Spleen (tissue), 7 donors: Measurements from ENCODE around the gene KDM6A.

Source experiments
- POLR2AphosphoS5 ChIP-seq, 3 donors: sonication (generic); formaldehyde crosslinking; IDR thresholded peaks; one replicate each; pipeline ENCODE4 v1.5.1; 2017; ENCODE audit warnings: antibody characterized with exemption in 3 of 3
- TF ChIP-seq, protein P1 (sequence below), 11 experiments: fragments of 200-600 bp in 7 of 11; fragments of 450-650 bp in 4 of 11; sonication (generic) in 4 of 11; IDR thresholded peaks in 8 of 11; conservative IDR thresholded peaks in 3 of 11; 1 replicate in 7 of 11; 2 replicates in 4 of 11; pipeline versions ENCODE4 v1.4.0 to v1.8.0; 2016 to 2021; ENCODE audit warnings: antibody characterized with exemption in 11 of 11, inconsistent platforms in 4 of 11, mild to moderate bottlenecking in 1 of 11
- donor health status: DM: no; HTN: no; CAD: no; lungs with moderate emphysema.
- donor health status: DM: no; HTN: no; CAD: no.
- donor health status: DM: no; HTN: no; CAD: no.

DNA sequence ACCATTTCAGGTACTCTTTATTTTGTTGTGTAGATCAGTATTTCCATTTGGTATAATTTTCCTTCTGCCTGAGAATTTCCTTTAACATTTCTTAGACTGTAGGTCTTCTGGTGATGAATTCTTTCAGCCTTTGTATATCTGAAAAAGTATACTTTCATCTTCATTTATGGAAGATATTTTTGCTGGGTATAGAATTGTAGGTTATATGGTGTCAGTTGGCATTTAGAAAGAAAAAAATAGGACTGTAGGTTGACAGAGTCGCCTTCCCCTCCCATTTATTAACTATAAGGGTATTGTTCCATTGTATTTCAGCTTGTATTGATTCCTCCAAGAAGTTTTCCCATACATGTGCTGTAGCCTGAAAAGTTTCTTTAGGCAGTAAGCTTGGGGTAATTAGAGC, 71.9 kb downstream of the KDM6A start:
- TF ChIP-seq, protein P1, sequence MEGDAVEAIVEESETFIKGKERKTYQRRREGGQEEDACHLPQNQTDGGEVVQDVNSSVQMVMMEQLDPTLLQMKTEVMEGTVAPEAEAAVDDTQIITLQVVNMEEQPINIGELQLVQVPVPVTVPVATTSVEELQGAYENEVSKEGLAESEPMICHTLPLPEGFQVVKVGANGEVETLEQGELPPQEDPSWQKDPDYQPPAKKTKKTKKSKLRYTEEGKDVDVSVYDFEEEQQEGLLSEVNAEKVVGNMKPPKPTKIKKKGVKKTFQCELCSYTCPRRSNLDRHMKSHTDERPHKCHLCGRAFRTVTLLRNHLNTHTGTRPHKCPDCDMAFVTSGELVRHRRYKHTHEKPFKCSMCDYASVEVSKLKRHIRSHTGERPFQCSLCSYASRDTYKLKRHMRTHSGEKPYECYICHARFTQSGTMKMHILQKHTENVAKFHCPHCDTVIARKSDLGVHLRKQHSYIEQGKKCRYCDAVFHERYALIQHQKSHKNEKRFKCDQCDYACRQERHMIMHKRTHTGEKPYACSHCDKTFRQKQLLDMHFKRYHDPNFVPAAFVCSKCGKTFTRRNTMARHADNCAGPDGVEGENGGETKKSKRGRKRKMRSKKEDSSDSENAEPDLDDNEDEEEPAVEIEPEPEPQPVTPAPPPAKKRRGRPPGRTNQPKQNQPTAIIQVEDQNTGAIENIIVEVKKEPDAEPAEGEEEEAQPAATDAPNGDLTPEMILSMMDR (IDR thresholded peaks at IDR 0.05 in 8 of 11, conservative IDR thresholded peaks at IDR 0.05 in 3 of 11): no peak
- no peak for TF ChIP-seq POLR2AphosphoS5 (IDR thresholded peaks at IDR 0.05)
